ENCODE results near the gene FANCB. TPM values are rescaled to one million over a fixed set of nuclear protein-coding genes. Genes with fewer than 3 reads are reported as not detected.

Gene FANCB
- 6.4 and 9.7 TPM in 2 replicates for total RNA-seq (2014; rRNA removed; shearing (Covaris generic))
- polyA plus RNA-seq (2016; fragmentation: Nextera tagmentation; extraction: Ambion mirVana), result 4.2 and 4.8 TPM in 2 replicates

DNA sequence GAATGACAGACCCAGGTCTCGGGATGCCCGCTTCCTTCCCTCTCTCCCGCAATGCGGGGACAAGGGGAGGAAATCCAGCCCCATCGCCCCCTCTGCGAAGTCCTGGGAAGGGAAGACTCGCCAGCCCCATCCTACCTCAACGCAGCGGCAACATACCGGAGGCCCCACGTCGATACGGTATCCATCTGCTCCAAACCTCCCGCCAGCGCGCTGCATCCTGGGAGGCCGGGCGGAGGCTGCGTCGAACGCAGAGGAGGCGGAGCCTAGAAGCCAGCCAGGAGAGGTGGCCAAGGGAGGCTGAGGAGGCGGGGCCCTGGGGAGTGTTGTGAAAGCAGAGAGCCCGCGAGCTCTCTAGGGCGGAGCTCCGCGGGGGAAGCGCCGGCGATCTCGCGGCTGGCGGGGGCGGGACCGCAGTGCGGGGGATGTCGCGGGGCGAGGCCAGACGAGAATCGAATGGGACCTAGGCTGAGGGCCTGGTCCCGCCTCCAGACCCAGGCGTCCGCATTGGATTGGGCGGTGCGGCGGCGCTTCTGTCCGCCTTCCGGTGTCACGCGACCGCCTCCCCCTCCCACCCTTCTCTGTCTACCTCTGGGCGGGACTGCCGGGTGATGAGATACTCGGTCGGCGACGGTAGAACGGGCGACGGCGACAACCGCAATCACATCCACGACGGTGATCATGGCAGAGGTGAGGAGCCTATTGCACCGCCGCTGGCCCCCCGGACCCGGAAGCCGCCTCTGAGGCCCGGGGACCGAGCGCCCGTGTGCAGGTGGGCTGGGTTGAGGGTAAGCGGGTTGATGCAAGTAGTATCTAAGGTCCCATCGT, at the start of gene FANCB, which contains the start of gene MOSPD2:
Gene FANCB, minus strand, starts transcription at position 219 of the 825 bp plus-strand sequence. CDS start 7,559 bp downstream, outside the sequence.
Gene MOSPD2, plus strand, starts transcription at position 571 of the 825 bp plus-strand sequence. Its CDS starts 108 bp downstream, at position 679.
- Histone ChIP-seq H3K9me2 (ENCODE audit: insufficient read depth) (no peaks in the 10 kb centered on the region), H4K20me1 (ENCODE audit: insufficient read depth) (no peaks in the 10 kb centered on the region), H3K79me2 (ENCODE audit: insufficient read depth) (peaks cover 82% of the 10 kb centered on the region), H3K9ac (peak within 1 kb of the TSS; percentile 85), H3K4me2 (ENCODE audit: unreplicated experiment) (peak within 1 kb of the TSS; percentile 85), H2AFZ (peak within 1 kb of the TSS; percentile 92), H3K27ac (0 out of 2 replicates have a peak within 1 kb of the TSS, but pooled peaks have one; percentile 43), H3F3A (ENCODE audit: insufficient read depth) (no peaks in the 10 kb centered on the region), H3K36me3 (ENCODE audit: low read depth) (no peaks in the 10 kb centered on the region), H3K4me3 (peak within 1 kb of the TSS; percentile 92), H3K27me3 (replicated peaks; ENCODE audit: insufficient read depth) (no peaks in the 10 kb centered on the region), H3K9me3 (ENCODE audit: low read depth) (no peaks in the 10 kb centered on the region), H3K4me1 (ENCODE audit: insufficient read depth) (no peaks in the 10 kb centered on the region)
- peak; percentile 96 for DNase-seq
- TF ChIP-seq EZH2phosphoT487 (IDR thresholded peaks at IDR 0.05; ENCODE audit: insufficient read depth, low read depth) (no peak), EZH2 (IDR thresholded peaks at IDR 0.05; ENCODE audit: insufficient read depth, poor library complexity, severe bottlenecking) (no peak)
- WGBS, 2 experiments (ENCODE audit: low coverage in 1 of 2, low lambda C conversion rate in 2 of 2, missing lambda C conversion rate in 2 of 2), result 1 to 2% methylated on average over 19 to 35 of the region's 78 CpGs
- in situ Hi-C loops (cut with MboI), result no loop called here

DNA sequence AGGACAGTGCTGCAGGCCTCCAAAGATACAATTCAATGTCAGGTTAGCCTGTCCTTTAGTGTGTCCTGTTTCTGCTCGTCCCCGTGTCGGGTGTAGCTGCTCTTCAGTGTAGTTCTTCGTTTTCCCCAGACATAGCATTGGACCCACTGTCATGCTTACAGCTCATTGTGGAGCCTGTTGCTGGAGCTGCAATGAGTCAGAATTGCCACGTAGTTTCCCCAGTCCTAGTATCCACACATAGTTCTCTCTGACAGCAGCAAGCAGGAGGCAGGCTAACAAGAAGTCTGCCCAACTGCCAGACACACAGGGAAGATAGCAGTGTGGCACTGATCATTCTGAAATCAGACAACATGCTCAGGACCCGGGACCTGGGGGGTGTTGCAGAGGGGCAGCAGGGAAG, 49.6 kb upstream of the FANCB start:
- peaks cover 55% of the 10 kb centered on the region for H3K4me1 ChIP-seq (ENCODE audit: insufficient read depth)
- H3K4me3 ChIP-seq, result no peak overlapping the region
- peak overlapping the region; percentile 36 for H3K4me2 ChIP-seq (ENCODE audit: unreplicated experiment)
- peak; percentile 88 for DNase-seq
- H3K9ac ChIP-seq, result peak overlapping the region; percentile 70
- no peaks in the 10 kb centered on the region for H3K9me2 ChIP-seq (ENCODE audit: insufficient read depth)
- H3K27ac ChIP-seq, result peak overlapping the region; percentile 90
- no peaks in the 10 kb centered on the region for H4K20me1 ChIP-seq (ENCODE audit: insufficient read depth)
- peaks cover 33% of the 10 kb centered on the region for H3F3A ChIP-seq (ENCODE audit: insufficient read depth)
- H3K79me2 ChIP-seq (ENCODE audit: insufficient read depth), result no peaks in the 10 kb centered on the region
- TF ChIP-seq EZH2phosphoT487 (IDR thresholded peaks at IDR 0.05; ENCODE audit: insufficient read depth, low read depth) (no peak), EZH2 (IDR thresholded peaks at IDR 0.05; ENCODE audit: insufficient read depth, poor library complexity, severe bottlenecking) (no peak)
- in situ Hi-C loops (cut with MboI), result no loop called here
- 24 to 35% methylated on average over 5 to 6 of the region's 6 CpGs for WGBS, 2 experiments (ENCODE audit: low coverage in 1 of 2, low lambda C conversion rate in 2 of 2, missing lambda C conversion rate in 2 of 2)
- H3K27me3 ChIP-seq (replicated peaks; ENCODE audit: insufficient read depth), result no peaks in the 10 kb centered on the region
- no peaks in the 10 kb centered on the region for H3K36me3 ChIP-seq (ENCODE audit: low read depth)
- no peak overlapping the region for H2AFZ ChIP-seq
- H3K9me3 ChIP-seq (ENCODE audit: low read depth), result no peaks in the 10 kb centered on the region

DNA sequence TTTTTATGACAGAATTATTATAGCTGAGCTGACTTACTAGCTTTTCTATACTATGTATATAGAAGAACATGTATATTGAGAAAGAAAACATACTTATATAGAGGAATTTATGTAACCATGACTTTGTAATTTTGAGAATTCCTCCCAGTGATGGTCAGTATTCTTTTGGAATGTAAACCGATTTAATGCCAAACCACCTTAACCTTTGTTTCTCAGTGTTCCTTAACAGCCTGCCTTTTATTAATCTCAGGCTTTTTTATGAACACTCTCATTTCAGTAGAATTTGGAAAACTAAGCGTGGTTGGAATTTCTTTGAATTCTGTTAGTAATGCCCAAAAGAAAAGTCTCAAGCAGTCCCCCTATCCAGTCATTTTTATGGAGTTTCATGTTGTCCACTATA, 47.3 kb upstream of the FANCB start:
- H2AFZ ChIP-seq, result no peak overlapping the region
- DNase-seq, result peak; percentile 68
- H3K27me3 ChIP-seq (replicated peaks; ENCODE audit: insufficient read depth), result no peaks in the 10 kb centered on the region
- no peaks in the 10 kb centered on the region for H3K9me2 ChIP-seq (ENCODE audit: insufficient read depth)
- no peak overlapping the region for H3K4me3 ChIP-seq
- WGBS, 2 experiments (ENCODE audit: low coverage in 1 of 2, low lambda C conversion rate in 2 of 2, missing lambda C conversion rate in 2 of 2), result 12 to 20% methylated on average over 2 of the region's 2 CpGs
- H3K79me2 ChIP-seq (ENCODE audit: insufficient read depth), result no peaks in the 10 kb centered on the region
- peaks cover 37% of the 10 kb centered on the region for H3F3A ChIP-seq (ENCODE audit: insufficient read depth)
- H4K20me1 ChIP-seq (ENCODE audit: insufficient read depth), result no peaks in the 10 kb centered on the region
- H3K36me3 ChIP-seq (ENCODE audit: low read depth), result no peaks in the 10 kb centered on the region
- in situ Hi-C loops (cut with MboI), result no loop called here
- H3K27ac ChIP-seq, result peak overlapping the region; percentile 90
- no peak for TF ChIP-seq EZH2phosphoT487 (IDR thresholded peaks at IDR 0.05; ENCODE audit: insufficient read depth, low read depth)
- TF ChIP-seq EZH2 (IDR thresholded peaks at IDR 0.05; ENCODE audit: insufficient read depth, poor library complexity, severe bottlenecking), result no peak
- no peaks in the 10 kb centered on the region for H3K9me3 ChIP-seq (ENCODE audit: low read depth)
- H3K9ac ChIP-seq, result peak overlapping the region; percentile 64
- H3K4me2 ChIP-seq (ENCODE audit: unreplicated experiment), result peak overlapping the region; percentile 48
- peaks cover 51% of the 10 kb centered on the region for H3K4me1 ChIP-seq (ENCODE audit: insufficient read depth)

DNA sequence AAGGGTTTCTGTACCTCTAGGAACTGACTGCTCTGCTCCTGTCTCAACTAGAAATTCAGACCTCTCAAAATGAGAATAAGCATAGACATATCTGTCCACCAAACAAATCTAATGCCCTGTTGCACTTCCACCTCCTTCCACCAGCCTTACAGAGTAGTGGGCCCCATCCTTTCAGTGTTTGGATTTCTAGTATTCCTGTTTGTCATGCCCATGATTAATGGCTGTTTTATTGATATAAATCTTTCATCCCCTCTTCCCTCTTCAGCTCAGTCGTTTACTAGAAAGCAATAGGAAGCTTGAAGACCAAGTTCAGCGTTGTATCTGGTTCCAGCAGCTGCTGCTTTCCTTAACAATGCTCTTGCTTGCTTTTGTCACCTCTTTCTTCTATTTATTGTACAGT, 46.5 kb upstream of the FANCB start:
- Histone ChIP-seq H3K9me2 (ENCODE audit: insufficient read depth) (no peaks in the 10 kb centered on the region), H3K9ac (peak overlapping the region; percentile 46; the same call in 1 of the 2 replicates), H3K9me3 (ENCODE audit: low read depth) (no peaks in the 10 kb centered on the region), H3F3A (ENCODE audit: insufficient read depth) (peaks cover 42% of the 10 kb centered on the region), H3K36me3 (ENCODE audit: low read depth) (no peaks in the 10 kb centered on the region), H3K4me1 (ENCODE audit: insufficient read depth) (peaks cover 55% of the 10 kb centered on the region), H3K27ac (peak overlapping the region; percentile 90), H3K4me2 (ENCODE audit: unreplicated experiment) (no peak overlapping the region), H3K4me3 (no peak overlapping the region), H3K79me2 (ENCODE audit: insufficient read depth) (no peaks in the 10 kb centered on the region), H4K20me1 (ENCODE audit: insufficient read depth) (no peaks in the 10 kb centered on the region), H3K27me3 (replicated peaks; ENCODE audit: insufficient read depth) (no peaks in the 10 kb centered on the region), H2AFZ (no peak overlapping the region)
- TF ChIP-seq EZH2phosphoT487 (IDR thresholded peaks at IDR 0.05; ENCODE audit: insufficient read depth, low read depth) (no peak), EZH2 (IDR thresholded peaks at IDR 0.05; ENCODE audit: insufficient read depth, poor library complexity, severe bottlenecking) (no peak)
- WGBS, 2 experiments (ENCODE audit: low coverage in 1 of 2, low lambda C conversion rate in 2 of 2, missing lambda C conversion rate in 2 of 2), result 86 to 100% methylated on average over 2 of the region's 2 CpGs
- no peak for DNase-seq
- in situ Hi-C loops (cut with MboI), result no loop called here

Data from GM23248 (cell line).